Bone marrow (tissue), 2 donors: ENCODE measurements around the gene ENTREP3.
A peak's percentile ranks its signal among the peaks of the same experiment; 100 is the strongest.
"Not testable (repeated sequence)": the region's sequence is repeated elsewhere in the genome, so short reads cannot be mapped to it uniquely, and the experiment has no call there.

Experiments
- DNase-seq, 2 donors: peaks; one replicate each; lab custom pipeline; 2025; lab: John Stamatoyannopoulos, UW

Gene ENTREP3

DNA sequence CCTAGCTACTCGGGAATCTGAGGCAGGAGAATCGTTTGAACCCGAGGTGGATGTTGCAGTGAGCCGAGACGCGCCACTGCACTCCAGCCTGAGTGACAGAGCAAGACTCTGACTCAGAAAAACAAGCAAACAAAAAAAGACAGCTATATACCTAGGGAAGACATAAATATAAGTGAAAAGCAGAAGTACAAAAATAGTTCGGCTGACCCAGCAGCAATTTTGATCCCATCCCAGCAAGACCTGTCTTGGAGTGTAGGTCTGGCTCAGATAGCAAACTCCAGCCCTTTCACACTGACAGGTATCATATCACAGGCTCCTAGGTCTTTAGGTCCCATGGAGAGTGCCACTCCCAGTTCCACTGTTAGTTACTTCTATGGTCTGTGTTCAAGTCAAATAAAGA is 32.2 kb downstream of the ENTREP3 start:
- peak in 1 of 2 donors; percentile 65 for DNase-seq

- not testable (repeated sequence) for DNase-seq
These were observed 34.9 kb downstream of the ENTREP3 start for GRCh38 chr1:155220211-155220965.

GRCh38 chr1:155219592-155220031 is 35.7 kb downstream of the ENTREP3 start:
- peak in 1 of 2 donors; percentile 19 for DNase-seq

DNA sequence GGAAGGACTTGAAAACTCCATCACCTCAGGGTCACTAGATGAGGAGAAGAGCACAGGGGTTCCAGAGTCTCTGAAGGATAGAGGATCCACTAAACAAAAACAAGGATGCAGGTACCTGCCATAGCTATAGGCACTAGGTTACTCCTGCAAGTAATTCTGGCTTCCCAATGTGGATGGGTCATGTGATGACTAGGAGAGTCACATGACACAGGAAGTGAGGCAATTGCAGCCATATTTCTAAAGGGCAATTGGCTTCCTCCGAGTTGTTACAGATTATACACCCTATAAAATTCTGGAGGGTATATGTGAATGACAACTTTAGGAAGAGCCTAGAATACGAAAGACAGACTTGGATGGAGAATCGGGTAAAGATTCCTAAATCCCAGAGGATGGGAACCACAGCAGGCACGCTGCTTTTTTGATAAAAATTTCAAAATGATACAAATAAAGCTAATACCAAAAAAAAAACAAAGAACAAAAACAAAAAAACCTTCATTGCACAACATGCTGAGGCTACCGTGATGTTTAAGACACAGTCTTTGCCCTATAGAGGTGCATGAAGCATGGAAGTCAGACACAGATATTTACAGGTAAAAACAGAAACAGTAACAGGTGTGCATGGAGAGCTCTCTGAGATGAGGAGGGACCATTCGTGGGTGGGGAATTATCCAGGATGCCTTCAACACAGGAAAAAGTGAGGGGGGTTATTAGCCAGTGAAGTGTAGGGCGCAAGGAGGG is 36.3 kb downstream of the ENTREP3 start:
- no peak for DNase-seq

DNA sequence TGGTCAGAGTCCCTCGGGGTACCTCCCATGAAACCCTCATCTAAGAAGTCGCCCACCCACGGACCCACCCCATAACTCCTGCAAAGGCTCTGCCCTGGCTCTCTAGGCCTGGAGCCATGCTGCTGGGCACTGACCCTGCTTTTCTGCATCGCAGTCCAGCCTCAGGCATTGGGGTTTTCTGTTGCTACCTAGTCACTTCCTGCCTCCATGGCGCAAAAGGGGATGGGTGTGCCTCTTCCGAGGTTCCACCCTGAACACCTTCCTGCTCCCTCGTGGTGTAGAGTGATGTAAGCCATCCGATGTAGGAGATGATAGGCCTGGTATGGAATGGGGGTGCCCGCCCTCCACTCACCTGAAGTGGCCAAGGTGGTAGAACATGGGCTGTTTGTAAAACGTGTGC is 40.6 kb downstream of the ENTREP3 start:
- not testable (repeated sequence) for DNase-seq

DNA sequence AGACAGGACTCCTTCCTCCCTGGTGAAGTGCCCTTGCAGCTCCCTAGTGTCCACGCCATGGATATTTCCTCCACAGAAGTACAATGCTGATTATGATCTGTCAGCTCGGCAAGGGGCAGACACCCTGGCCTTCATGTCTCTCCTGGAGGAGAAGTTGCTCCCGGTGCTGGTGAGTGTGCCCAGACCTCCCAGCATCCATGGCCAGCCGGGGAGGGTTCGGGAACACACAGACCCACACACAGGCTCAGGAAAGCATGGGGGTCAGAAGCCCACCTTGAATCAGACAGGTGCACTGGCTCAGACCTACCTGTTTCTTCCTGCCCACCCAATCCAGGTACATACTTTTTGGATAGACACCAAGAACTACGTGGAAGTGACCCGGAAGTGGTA is 43.2 kb downstream of the ENTREP3 start:
- DNase-seq, result not testable (repeated sequence)

- not testable (repeated sequence) for DNase-seq
These were observed 43.8 kb downstream of the ENTREP3 start for GRCh38 chr1:155211381-155212050.

- no peak for DNase-seq
These were observed 44.8 kb downstream of the ENTREP3 start for GRCh38 chr1:155210314-155211104.

- DNase-seq, result no peak
These were observed 46.0 kb downstream of the ENTREP3 start for GRCh38 chr1:155209312-155209721.

DNA sequence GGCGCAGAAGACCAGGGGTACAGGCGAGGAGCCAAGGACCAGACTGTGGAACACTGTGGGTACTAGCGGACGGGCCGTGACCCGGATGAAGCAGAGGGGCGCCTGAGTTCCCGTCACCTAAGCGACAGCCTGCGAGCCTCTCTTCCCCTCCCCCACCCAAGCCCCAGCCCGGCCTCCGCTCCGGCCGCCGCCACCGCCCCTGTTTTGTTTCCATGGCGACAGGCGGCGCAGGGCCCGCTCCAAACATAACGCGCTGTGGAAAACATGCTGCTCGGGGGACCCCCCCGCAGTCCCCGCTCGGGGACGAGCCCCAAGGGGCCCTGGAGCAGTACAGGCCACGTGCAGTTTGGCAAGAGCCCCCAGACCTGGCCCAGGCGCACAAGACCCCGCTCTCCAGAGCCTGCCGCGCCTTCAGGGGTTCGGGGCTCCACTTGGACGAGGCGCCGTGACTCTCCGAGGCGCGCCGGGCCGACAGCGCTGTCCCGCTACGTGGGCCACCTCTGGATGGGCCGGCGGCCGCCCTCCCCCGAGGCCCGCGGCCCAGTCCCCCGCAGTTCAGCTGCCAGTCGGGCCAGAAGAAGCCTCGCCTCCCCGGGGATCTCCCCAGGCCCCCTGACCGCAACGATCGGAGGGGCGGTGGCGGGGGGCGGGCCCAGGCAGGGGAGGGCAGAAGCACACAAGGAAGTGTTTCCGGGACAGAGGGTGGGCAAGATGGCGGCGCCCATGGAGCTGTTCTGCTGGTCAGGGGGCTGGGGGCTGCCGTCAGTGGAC is 46.6 kb downstream of the ENTREP3 start, which contains the start of gene MTX1:
TSS of gene MTX1 (plus strand) at position 155 of the 771 bp plus-strand sequence. CDS start at position 265, 110 bp downstream.
- DNase-seq, result peak; percentile 61 to 91

DNA sequence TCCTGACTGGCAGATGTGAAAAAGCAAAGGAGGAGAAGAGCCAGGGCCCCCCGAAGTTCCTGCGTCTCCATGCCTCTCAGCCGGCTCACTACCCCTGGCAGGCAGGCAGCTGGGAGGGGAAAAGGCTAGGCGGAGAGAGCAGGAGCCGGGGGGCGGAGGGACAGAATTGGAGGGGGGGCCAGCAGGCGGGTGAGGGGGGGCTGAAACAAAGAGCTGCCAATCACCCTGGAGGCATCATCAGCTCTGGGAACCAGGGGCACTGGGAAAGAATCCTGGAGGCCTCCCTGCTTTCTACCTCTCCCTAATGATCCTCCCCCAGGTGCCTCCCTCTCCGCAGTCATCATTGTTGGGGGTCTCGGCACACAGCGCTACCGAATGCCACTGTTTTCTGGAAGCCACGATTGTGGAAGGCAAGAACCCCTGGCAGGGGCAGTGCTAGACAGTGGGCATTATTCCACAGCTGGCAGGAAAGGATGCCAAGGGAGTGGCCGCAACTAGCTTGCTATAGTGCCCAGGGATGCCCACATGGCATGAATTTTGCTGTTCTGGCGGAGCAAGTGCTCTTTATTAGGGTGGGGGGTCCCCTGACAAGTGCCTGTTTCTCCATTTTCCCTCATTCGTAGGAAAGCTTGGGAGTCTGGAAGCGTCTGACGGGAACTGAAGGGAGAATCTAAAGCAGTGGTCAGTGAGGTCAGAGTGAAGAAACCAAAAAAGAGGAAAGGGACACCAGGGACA is 47.3 kb downstream of the ENTREP3 start, which contains the start of gene THBS3:
TSS of gene THBS3 (minus strand) at position 92 of the 735 bp plus-strand sequence. CDS start at position 71, 21 bp downstream.
- no peak for DNase-seq

DNA sequence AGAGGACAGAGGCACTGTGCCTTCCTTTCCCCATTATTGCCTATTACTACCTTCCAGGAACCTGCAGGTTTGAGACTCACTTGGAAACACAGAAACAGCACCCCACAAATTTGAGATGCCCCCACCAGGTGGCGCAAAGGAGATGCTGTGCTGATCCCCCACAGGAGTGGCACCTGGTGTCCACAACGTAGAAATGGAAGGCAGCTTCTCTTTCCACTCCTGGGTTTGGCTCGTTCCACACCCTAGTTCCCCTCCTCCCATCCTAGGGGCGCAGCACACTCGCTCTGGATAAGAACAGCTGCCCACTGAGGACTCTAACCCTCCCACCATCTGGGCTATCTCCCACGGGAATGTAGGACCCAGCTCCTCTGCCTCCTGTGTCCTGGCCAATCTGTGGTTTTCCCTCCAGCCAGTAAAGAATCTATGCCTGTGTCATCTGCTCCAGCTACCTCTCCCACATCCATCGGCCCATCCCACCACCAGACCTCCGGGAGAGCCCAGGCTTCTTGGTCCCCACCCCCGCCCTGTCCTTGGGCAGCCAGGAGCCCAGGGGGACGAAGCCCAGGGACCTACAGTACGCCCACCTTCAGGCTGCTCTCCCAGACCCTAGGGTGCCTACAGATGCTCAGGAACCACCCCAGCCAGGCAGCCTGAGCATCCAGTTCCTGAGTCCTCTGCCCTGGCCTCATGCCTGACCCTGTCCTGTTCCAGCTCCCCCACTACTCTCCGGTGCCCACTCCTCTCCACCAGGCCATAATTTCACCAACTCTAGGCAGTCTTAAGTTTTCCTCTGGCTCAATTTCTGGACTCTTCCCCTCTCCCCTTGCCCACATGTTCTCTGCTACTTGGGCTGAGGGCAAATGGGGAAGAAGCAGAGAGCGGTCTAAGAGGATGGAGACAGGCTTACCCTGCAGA is 48.1 kb downstream of the ENTREP3 start:
- DNase-seq, result peak; percentile 57 to 58

DNA sequence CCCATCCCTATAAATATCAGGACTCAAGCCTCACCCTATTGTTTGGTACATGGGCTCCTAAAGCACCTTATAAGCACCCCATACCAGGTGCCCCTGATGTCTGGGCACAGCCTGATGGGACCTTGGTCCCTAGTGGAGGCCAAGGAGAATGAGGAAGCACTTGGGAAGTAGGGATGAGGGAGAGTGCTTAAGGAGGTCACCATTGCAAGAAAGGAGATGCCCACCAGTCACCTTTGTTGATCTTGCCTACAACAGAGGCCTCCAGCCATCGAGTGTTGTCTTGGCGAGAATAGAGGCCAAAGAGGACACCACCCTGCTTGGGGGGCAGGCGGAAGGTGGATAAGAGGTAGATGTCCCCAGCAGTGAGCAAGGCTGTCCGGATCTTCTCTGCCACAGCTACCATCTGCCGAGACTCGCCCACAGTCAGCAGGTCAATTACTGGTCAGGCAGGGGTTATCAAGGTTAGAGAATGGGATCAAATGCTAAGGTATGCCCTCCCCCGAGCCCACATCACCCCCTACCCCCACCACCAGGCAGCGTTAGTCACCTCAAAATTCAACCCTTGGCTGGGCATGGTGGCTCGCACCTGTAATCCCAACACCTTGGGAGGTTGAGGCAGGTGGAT is 49.2 kb downstream of the ENTREP3 start:
- no peak for DNase-seq

DNA sequence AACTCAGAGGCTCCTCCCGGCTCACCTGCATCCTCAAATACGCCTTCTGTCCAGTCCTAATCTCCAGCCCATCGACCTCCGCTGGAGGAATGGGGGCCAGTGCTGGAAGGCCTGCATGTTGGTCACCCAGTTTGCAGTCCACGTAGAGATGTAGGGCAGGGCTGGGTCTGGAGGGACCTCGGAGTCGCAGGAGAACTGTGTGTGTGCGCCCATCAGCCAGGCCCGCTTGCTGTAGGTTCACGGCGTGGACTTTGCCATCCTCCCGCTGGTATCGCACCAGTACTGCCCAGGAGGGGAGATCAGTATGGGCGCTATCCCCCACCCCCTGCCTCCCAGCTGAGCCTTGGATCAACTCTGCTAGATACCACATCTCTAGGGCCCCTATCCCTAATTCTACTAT is 50.2 kb downstream of the ENTREP3 start:
- DNase-seq, result no peak

- no peak for DNase-seq
These were observed 52.4 kb downstream of the ENTREP3 start for GRCh38 chr1:155202731-155203515.

GRCh38 chr1:155202198-155202597 is 53.1 kb downstream of the ENTREP3 start:
- no peak for DNase-seq

GRCh38 chr1:155200920-155201319 is 54.4 kb downstream of the ENTREP3 start:
- no peak for DNase-seq

DNA sequence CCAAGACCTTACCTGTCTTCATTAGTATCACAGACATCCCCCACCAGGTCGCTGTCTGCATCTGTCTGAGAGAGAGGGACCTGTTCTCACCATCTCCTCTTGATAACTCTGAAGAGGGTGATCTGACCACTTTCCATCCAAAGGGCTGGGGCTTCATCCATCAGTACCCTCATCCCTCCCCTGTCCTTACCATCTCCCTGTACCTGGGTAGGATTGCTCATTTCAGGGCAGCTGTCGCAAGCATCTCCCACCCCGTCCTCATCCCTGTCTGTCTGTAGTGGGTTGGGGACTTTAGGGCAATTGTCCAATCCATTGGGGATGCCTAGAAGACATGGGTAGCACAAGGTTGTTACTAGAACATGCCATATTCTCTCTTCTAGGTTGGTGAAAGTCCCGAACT is 55.5 kb downstream of the ENTREP3 start:
- no peak for DNase-seq
